Kidney epithelial cell (primary cell): ENCODE measurements around the gene JARID2. TPM values are rescaled to one million over a fixed set of nuclear protein-coding genes. Genes with fewer than 3 reads are reported as not detected.

Experiments used
- DNase-seq: peaks from one replicate; pipeline ENCODE4 v3.0.0-alpha.2; 2010; ENCODE audit warnings: low read depth
- H3K27me3 ChIP-seq: 2 replicates; pipeline ENCODE4 v1.6.0; 2011; ENCODE audit warnings: low read length; ENCODE audit not compliant: control insufficient read depth, insufficient read depth
- H3K36me3 ChIP-seq: 2 replicates; pipeline ENCODE4 v1.5.1; 2011; ENCODE audit warnings: low read length; ENCODE audit not compliant: control insufficient read depth, insufficient read depth
- H3K4me3 ChIP-seq: 2 replicates; pipeline ENCODE4 v1.5.1; 2011; ENCODE audit warnings: low read depth, mild to moderate bottlenecking, control low read depth, low read length
- CTCF ChIP-seq: IDR thresholded peaks from 2 replicates; pipeline ENCODE4 v1.5.1; 2011; ENCODE audit warnings: mild to moderate bottlenecking, moderate library complexity, low read length, control low read depth, inconsistent platforms; ENCODE audit not compliant: insufficient read depth, poor library complexity, severe bottlenecking
- total RNA-seq: library from RNA; depleted of rRNA; stranded (reverse); fragments of >200 nt; gene quantifications from 2 replicates; pipeline ENCODE4 v1.2.3, GENCODE V29; 2015

Gene JARID2
- total RNA-seq, 1 donor from 2014 or later, result 15.2 TPM

- Histone ChIP-seq H3K36me3 (no peaks in the 10 kb centered on the region), H3K4me3 (no peak overlapping the region), H3K27me3 (no peaks in the 10 kb centered on the region)
- no peak for DNase-seq
- no peak for TF ChIP-seq CTCF
Observed at GRCh38 chr6:15232836-15233510, 12.9 kb upstream of the JARID2 start.

- Histone ChIP-seq H3K27me3 (no peaks in the 10 kb centered on the region), H3K4me3 (no peak overlapping the region), H3K36me3 (no peaks in the 10 kb centered on the region)
- TF ChIP-seq CTCF, result no peak
- no peak for DNase-seq
Observed at GRCh38 chr6:15234068-15234758, 11.7 kb upstream of the JARID2 start.

DNA sequence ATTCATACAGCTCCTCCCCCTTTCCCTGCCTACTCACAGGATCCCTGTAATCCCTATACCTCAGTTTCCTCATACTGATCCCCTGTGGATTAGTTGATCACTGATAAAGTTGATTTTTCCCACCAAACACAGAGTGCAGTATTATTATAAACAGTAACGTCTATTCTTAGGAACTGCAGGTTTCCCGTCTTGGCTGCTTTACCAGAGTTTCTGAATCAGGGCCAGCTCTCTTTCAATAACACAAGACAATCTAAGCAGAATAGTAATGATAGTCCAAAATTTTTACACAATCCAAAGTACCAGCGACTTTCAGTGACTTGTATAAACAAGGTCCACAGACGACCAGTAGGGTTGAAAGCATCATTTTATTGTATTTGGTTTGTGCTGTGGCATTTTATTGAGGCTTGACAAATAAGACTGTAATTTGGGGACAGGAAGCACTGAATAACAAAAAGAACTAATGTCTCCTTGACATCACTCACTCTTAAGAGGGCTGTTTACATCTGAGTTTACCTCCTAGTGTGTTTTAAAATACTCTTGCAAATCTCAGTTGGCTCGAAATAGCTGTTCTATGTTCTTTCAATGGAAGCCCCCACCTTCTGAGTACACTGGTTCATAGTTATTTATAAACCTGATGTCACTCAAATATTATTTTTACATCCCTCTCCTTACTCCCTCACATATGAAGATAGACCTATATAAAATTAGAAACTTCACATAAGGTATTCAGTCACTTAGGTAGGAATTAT lies 6.1 kb upstream of the JARID2 start:
- no peaks in the 10 kb centered on the region for H3K27me3 ChIP-seq
- no peaks in the 10 kb centered on the region for H3K36me3 ChIP-seq
- DNase-seq, result no peak
- no peak overlapping the region for H3K4me3 ChIP-seq
- TF ChIP-seq CTCF, result no peak

DNA sequence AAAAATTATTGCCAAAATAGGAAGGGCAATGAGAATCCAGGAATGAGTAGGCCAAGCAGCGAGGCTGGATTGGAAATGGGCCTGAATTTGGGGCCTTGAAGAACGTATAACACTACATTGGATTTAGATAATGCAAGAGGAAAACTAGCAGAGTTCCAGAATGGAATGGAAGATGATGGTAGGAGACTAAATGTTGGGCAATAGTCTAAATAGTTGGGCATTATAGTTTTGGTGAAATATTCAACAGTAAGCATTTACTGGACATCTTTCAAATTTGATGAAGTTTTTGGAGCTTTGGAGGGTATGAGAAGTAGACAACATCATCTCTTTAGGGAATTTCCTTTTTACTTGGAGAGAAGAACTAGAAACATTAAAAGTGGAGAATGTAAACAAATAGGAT lies 3.4 kb upstream of the JARID2 start:
- Histone ChIP-seq H3K27me3 (no peaks in the 10 kb centered on the region), H3K4me3 (no peak overlapping the region), H3K36me3 (no peaks in the 10 kb centered on the region)
- DNase-seq, result no peak
- no peak for TF ChIP-seq CTCF

GRCh38 chr6:15242937-15243614 lies 2.8 kb upstream of the JARID2 start:
- DNase-seq, result no peak
- H3K27me3 ChIP-seq, result no peaks in the 10 kb centered on the region
- TF ChIP-seq CTCF, result no peak
- H3K36me3 ChIP-seq, result no peaks in the 10 kb centered on the region
- no peak overlapping the region for H3K4me3 ChIP-seq
